GM12878 (cell line): ENCODE measurements around the gene SPACDR. TPM values are rescaled to one million over a fixed set of nuclear protein-coding genes. Genes with fewer than 3 reads are reported as not detected.
A peak's percentile ranks its signal among the peaks of the same experiment; 100 is the strongest.

ENCODE experiments used
- ATAC-seq: fragments of 200-7000 bp; cut with Tn5 transposase; 3 replicates; pipeline ENCODE4 v1.9.1; 2020; ENCODE audit warnings: mild to moderate bottlenecking, moderate library complexity
- Bru-seq: library from RNA; stranded (reverse); fragments of 400-500 nt; gene quantifications from one replicate; lab custom pipeline; 2021; lab: Mats Ljungman, UMichigan
- BruChase-seq, 2 experiments: library from RNA; stranded (reverse); fragments of 400-500 nt; gene quantifications; one replicate each; lab custom pipeline; 2021; lab: Mats Ljungman, UMichigan
- BruUV-seq: library from RNA; stranded (reverse); fragments of 400-500 nt; replicated peaks from 2 replicates; lab custom pipeline; 2021; lab: Mats Ljungman, UMichigan
- CTCF ChIA-PET: fragments of 300-600 bp; sonication (Branson Sonifier 250); formaldehyde crosslinking; extraction: SDS; loops from one replicate; lab custom pipeline; 2021; ENCODE audit warnings: inconsistent platforms; lab: Yijun Ruan, JAX
- POLR2A ChIA-PET: fragments of 350-600 bp; formaldehyde crosslinking; extraction: SDS; loops from one replicate; lab custom pipeline; 2021; ENCODE audit warnings: inconsistent platforms; lab: Charles Lee
- RAD21 ChIA-PET: fragments of 300-600 bp; sonication (Branson Sonifier 250); formaldehyde crosslinking; loops from one replicate; lab custom pipeline; 2023; ENCODE audit warnings: antibody characterized with exemption; ENCODE audit not compliant: unreplicated experiment; lab: Charles Lee
- SMC1A ChIA-PET: fragments of 300-600 bp; sonication (Branson Sonifier 250); formaldehyde crosslinking; loops from one replicate; lab custom pipeline; 2023; ENCODE audit not compliant: unreplicated experiment, uncharacterized antibody; lab: Charles Lee
- DNase-seq: peaks from one replicate; pipeline ENCODE4 v3.0.0-alpha.2; 2011; ENCODE audit warnings: low read depth, low spot score
- FAIRE-seq: peaks from 3 replicates; lab custom pipeline; 2011; peaks lifted over from hg19 to GRCh38; lab: Jason Lieb, UNC
- H2AFZ ChIP-seq: 2 replicates; pipeline ENCODE4 v1.6.0; 2011; ENCODE audit warnings: low read depth, low read length, control low read depth; ENCODE audit not compliant: control insufficient read depth
- H3K27ac ChIP-seq: 2 replicates; pipeline ENCODE4 v1.5.1; 2011; ENCODE audit warnings: control low read depth; ENCODE audit not compliant: control insufficient read depth, insufficient read depth
- H3K27me3 ChIP-seq, 2 experiments: replicated peaks in 1 of 2; 2 replicates each; pipeline versions ENCODE4 v1.6.0 to v1.6.1; 2011; ENCODE audit warnings: low read length in 1 of 2; ENCODE audit not compliant: control insufficient read depth in 2 of 2, insufficient read depth in 2 of 2
- H3K36me3 ChIP-seq, 2 experiments: 2 replicates each; pipeline ENCODE4 v1.5.1; 2011; ENCODE audit warnings: low read length in 1 of 2; ENCODE audit not compliant: control insufficient read depth in 2 of 2, insufficient read depth in 2 of 2
- H3K4me1 ChIP-seq: 2 replicates; pipeline ENCODE4 v1.6.1; 2011; ENCODE audit warnings: mild to moderate bottlenecking, low read length, moderate library complexity, mixed read lengths; ENCODE audit not compliant: control insufficient read depth, insufficient read depth
- H3K4me2 ChIP-seq: 2 replicates; pipeline ENCODE4 v1.6.0; 2011; ENCODE audit warnings: control low read depth; ENCODE audit not compliant: control insufficient read depth, insufficient read depth
- H3K4me3 ChIP-seq: fragments of 200-600 bp; sonication (generic); 2 replicates; pipeline ENCODE4 v1.5.1; 2016
- H3K79me2 ChIP-seq: 2 replicates; pipeline ENCODE4 v1.6.0; 2011; ENCODE audit warnings: low read length; ENCODE audit not compliant: control insufficient read depth, insufficient read depth
- H3K9ac ChIP-seq: 2 replicates; pipeline ENCODE4 v1.8.0; 2011; ENCODE audit warnings: low read length, control low read depth, mixed read lengths; ENCODE audit not compliant: control insufficient read depth, insufficient read depth
- H3K9me3 ChIP-seq: replicated peaks from 3 replicates; pipeline ENCODE4 v1.5.1; 2011; ENCODE audit warnings: mild to moderate bottlenecking, low read length; ENCODE audit not compliant: control insufficient read depth, insufficient read depth
- H4K20me1 ChIP-seq: 2 replicates; pipeline ENCODE4 v1.6.0; 2011; ENCODE audit not compliant: control insufficient read depth, insufficient read depth
- GATAD2B ChIP-seq: fragments of 450-650 bp; conservative IDR thresholded peaks from 2 replicates; pipeline ENCODE4 v1.6.1; 2017; ENCODE audit warnings: low read depth, mild to moderate bottlenecking, moderate library complexity
- WGBS: methylation state at CpG from one replicate; pipeline ENCODE4 v1.1.6; 2016; ENCODE audit warnings: low lambda C conversion rate; ENCODE audit not compliant: insufficient replicate concordance, insufficient coverage; ENCODE audit errors: missing lambda C conversion rate; 5-methylcytosine and 5-hydroxymethylcytosine counted together
- in situ Hi-C: fragments of 300-500 bp; cut with MboI; formaldehyde crosslinking; loops from 9 replicates; pipeline ENCODE4 v1.14.3; 2018; ENCODE audit warnings: mixed read lengths
- intact Hi-C: fragments of 100-400 bp; cut with micrococcal nuclease; formaldehyde crosslinking; loops from one replicate; pipeline ENCODE4 v1.14.2; 2022; ENCODE audit not compliant: unreplicated experiment
- long read RNA-seq, 2 experiments: library from polyadenylated mRNA; unstranded; transcript quantifications; one replicate each; pipeline ENCODE4 v2.0.0, GENCODE V29; 2019 to 2020
- polyA minus RNA-seq, 3 experiments: library from RNA; depleted of rRNA, polyadenylated mRNA; stranded (reverse); fragments of >200 nt; gene quantifications; 2 replicates each; pipeline ENCODE4 v1.2.3, GENCODE V29; 2011
- polyA plus RNA-seq, 11 experiments: library from polyadenylated mRNA; depleted of rRNA in 4 of 11; unstranded in 6 of 11; stranded (reverse) in 5 of 11; fragments of >200 nt; fragmentation: Nextera tagmentation in 4 of 11; fragmentation: Illumina TruSeq in 1 of 11; extraction: Ambion mirVana in 4 of 11; extraction: Trizol in 1 of 11; gene quantifications; 1 replicate in 1 of 11; 2 replicates in 10 of 11; pipeline versions ENCODE4 v1.2.1 to v1.2.3, GENCODE V29; 2011 to 2016; ENCODE audit warnings: inconsistent platforms in 2 of 11, missing spikeins in 2 of 11, low read depth in 1 of 11
- total RNA-seq, 4 experiments: library from RNA; depleted of rRNA in 3 of 4; stranded (reverse); fragments of >200 nt in 3 of 4; fragmentation: Illumina TruSeq in 1 of 4; extraction: Trizol in 1 of 4; gene quantifications; 2 replicates each; pipeline versions ENCODE4 v1.2.1 to v1.2.3, GENCODE V29; 2013 to 2021

Gene SPACDR
- 4.9 and 5.0 TPM in 2 replicates for total RNA-seq (2013; cell fraction: nucleolus; rRNA removed)
- 0.49 and 1.2 TPM in 2 replicates for total RNA-seq (2014; rRNA removed)
- total RNA-seq (2014; rRNA removed; fragmentation: Illumina TruSeq; extraction: Trizol) = 0.18 and 0.28 TPM in 2 replicates
- 1.1 and 1.5 TPM in 2 replicates for total RNA-seq (2021)
- polyA plus RNA-seq (2011; ENCODE audit: low read depth) = 0.43 TPM
- polyA plus RNA-seq (2011; rRNA removed) = 0.65 and 0.81 TPM in 2 replicates
- 0.80 and 1.1 TPM in 2 replicates for polyA plus RNA-seq (2011; cell fraction: cytosol; rRNA removed)
- 4.4 and 5.2 TPM in 2 replicates for polyA plus RNA-seq (2011; cell fraction: nucleus; rRNA removed)
- polyA plus RNA-seq (2012) = 1.3 and 1.6 TPM in 2 replicates
- 0.56 TPM in 1 of 2 replicates, not detected in the other for polyA plus RNA-seq (2014; fragmentation: Illumina TruSeq; extraction: Trizol)
- polyA plus RNA-seq (2014; fragmentation: Nextera tagmentation; extraction: Ambion mirVana) = under 1 TPM; 0.29 TPM
- 0.78 and 1.2 TPM in 2 replicates for polyA plus RNA-seq (2014; rRNA removed)
- polyA plus RNA-seq (2016; fragmentation: Nextera tagmentation; extraction: Ambion mirVana) = under 1 TPM; 0.60 to 0.71 TPM
- 0.51 and 2.3 TPM in 2 replicates for polyA minus RNA-seq (2011; rRNA and poly(A)+ RNA removed)
- not detected in 2 replicates for polyA minus RNA-seq (2011; cell fraction: cytosol; rRNA and poly(A)+ RNA removed)
- 0.85 TPM in 1 of 2 replicates, not detected in the other for polyA minus RNA-seq (2011; cell fraction: nucleus; rRNA and poly(A)+ RNA removed)
- Bru-seq, nascent RNA = percentile 54 among the genes with signal in this experiment
- percentile 72 among the genes with signal in this experiment for BruChase-seq, experiment 1, labeled RNA remaining after a 6-hour chase
- percentile 68 among the genes with signal in this experiment for BruChase-seq, experiment 2, labeled RNA remaining after a 2-hour chase
- long read RNA-seq, experiment 1 = 0 reads
- long read RNA-seq, experiment 2 = 0 reads

DNA sequence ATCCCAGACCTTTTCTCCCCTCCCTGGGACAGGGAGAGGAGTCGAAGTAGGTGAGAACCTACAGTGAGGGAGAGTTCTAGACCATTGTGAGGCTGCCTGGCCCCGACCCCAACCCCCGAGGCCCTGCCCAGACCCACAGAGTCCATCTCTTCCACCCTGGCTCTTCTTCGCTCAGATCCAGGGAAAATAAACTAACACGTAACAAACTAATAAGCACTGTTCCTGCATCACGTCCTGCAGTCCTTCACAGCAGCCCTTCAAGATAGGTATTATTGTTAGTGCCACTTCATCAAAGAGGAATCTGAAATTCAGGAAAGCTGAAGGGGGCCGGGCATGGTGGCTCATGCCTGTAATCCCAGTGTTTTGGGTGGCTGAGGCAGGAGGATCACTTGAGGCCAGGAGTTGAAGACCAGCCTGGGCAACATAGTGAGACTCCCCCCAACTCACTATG lies at the start of gene SPACDR:
SPACDR (minus strand) TSS at position 51 of the 451 bp plus-strand sequence. CDS start 235 bp downstream, outside the sequence.
- CTCF ChIA-PET = no interaction called here
- Histone ChIP-seq H3K4me3 (no peak within 1 kb of the TSS), H3K79me2 (0 out of 2 replicates have a peak, but pooled peaks cover under 1% of the 10 kb centered on the region), H3K36me3 (peaks cover 4 to 6% of the 10 kb centered on the region in 2 experiments; a peak in 3 of 4 replicates), H2AFZ (no peak within 1 kb of the TSS), H4K20me1 (no peaks in the 10 kb centered on the region), H3K9ac (no peak within 1 kb of the TSS), H3K27me3 (no peaks in the 10 kb centered on the region), H3K4me2 (no peak within 1 kb of the TSS), H3K4me1 (no peaks in the 10 kb centered on the region), H3K27ac (no peak within 1 kb of the TSS), H3K9me3 (no peaks in the 10 kb centered on the region)
- RAD21 ChIA-PET = no interaction called here
- POLR2A ChIA-PET = interaction anchor here (0.9 kb wide), 1 partner anchor 31 kb away, joined by 5 read pairs; no protein-coding TSS in a partner anchor
- in situ Hi-C loops = loop anchor here (25.0 kb wide), 1 partner anchor 223 kb away; the partner anchor contains the start of gene GIGYF1
- no peak for TF ChIP-seq GATAD2B
- 96% methylated on average over 6 of the region's 7 CpGs for WGBS
- BruUV-seq = no TSS peak
- intact Hi-C loops = no loop called here
- FAIRE-seq (no peak), DNase-seq (no peak), ATAC-seq (no peak)
- SMC1A ChIA-PET = interaction anchor here (0.9 to 1.5 kb wide), 2 partner anchors 19 to 148 kb away, joined by 3 read pairs; partner anchors contain the start of gene MOSPD3
